Activated T-helper 17 cell treated with anti-CD3 and anti-CD28 coated beads, Interleukin-2, amount 50 U/mL, for 72 hours (primary cell): ENCODE measurements around the gene NHSL2. TPM values are rescaled to one million over a fixed set of nuclear protein-coding genes. Genes with fewer than 3 reads are reported as not detected.

Experiments
- ATAC-seq: fragments of 150-1000 bp; cut with Tn5 transposase; replicated peaks from 2 replicates; pipeline ENCODE4 v1.10.0; 2021; ENCODE audit warnings: mild to moderate bottlenecking, moderate library complexity
- H3K27ac Mint-ChIP-seq: one replicate; pipeline ENCODE4 v1.8.0; 2022; ENCODE audit warnings: mixed read lengths
- H3K27me3 Mint-ChIP-seq: one replicate; pipeline ENCODE4 v1.8.0; 2022; ENCODE audit warnings: mixed read lengths
- H3K36me3 Mint-ChIP-seq: one replicate; pipeline ENCODE4 v1.8.0; 2022; ENCODE audit warnings: low read depth, mild to moderate bottlenecking, mixed read lengths
- H3K4me1 Mint-ChIP-seq: one replicate; pipeline ENCODE4 v1.8.0; 2022; ENCODE audit warnings: mixed read lengths
- H3K4me3 Mint-ChIP-seq: one replicate; pipeline ENCODE4 v1.8.0; 2022; ENCODE audit warnings: mild to moderate bottlenecking, mixed read lengths
- H3K9me3 Mint-ChIP-seq: one replicate; pipeline ENCODE4 v1.8.0; 2022; ENCODE audit warnings: mixed read lengths
- total RNA-seq, 2 donors: library from RNA; stranded (reverse); gene quantifications; one replicate each; pipeline ENCODE4 v1.2.3, GENCODE V29; 2022

Gene NHSL2
- total RNA-seq, 2 donors from 2014 or later: 0.15 to 0.71 TPM

GRCh38 chrX:72126048-72126415, 215.4 kb downstream of the NHSL2 start:
- H3K4me1 Mint-ChIP-seq: peaks cover 16% of the 10 kb centered on the region
- H3K27me3 Mint-ChIP-seq: peaks cover 3% of the 10 kb centered on the region
- no peaks in the 10 kb centered on the region for H3K9me3 Mint-ChIP-seq
- no peaks in the 10 kb centered on the region for H3K36me3 Mint-ChIP-seq
- no peak overlapping the region for H3K27ac Mint-ChIP-seq
- no peak overlapping the region for H3K4me3 Mint-ChIP-seq
- no peak for ATAC-seq

GRCh38 chrX:72126539-72127140, 216.0 kb downstream of the NHSL2 start:
- Mint-ChIP-seq H3K27ac (no peak overlapping the region), H3K9me3 (no peaks in the 10 kb centered on the region), H3K27me3 (peaks cover 3% of the 10 kb centered on the region), H3K4me1 (peaks cover 15% of the 10 kb centered on the region), H3K4me3 (no peak overlapping the region), H3K36me3 (no peaks in the 10 kb centered on the region)
- peak; percentile 82 for ATAC-seq

GRCh38 chrX:72127332-72127731, 216.7 kb downstream of the NHSL2 start:
- Mint-ChIP-seq H3K27me3 (peaks cover 3% of the 10 kb centered on the region), H3K4me1 (peaks cover 15% of the 10 kb centered on the region), H3K9me3 (no peaks in the 10 kb centered on the region), H3K4me3 (no peak overlapping the region), H3K36me3 (no peaks in the 10 kb centered on the region), H3K27ac (no peak overlapping the region)
- no peak for ATAC-seq

- peaks cover 3% of the 10 kb centered on the region for H3K27me3 Mint-ChIP-seq
Measured at GRCh38 chrX:72128183-72128834, 217.7 kb downstream of the NHSL2 start.

GRCh38 chrX:72128881-72129280, 218.2 kb downstream of the NHSL2 start:
- no peak overlapping the region for H3K27ac Mint-ChIP-seq
- H3K4me1 Mint-ChIP-seq: peaks cover 9% of the 10 kb centered on the region
- no peaks in the 10 kb centered on the region for H3K9me3 Mint-ChIP-seq
- no peak for ATAC-seq
- peaks cover 3% of the 10 kb centered on the region for H3K27me3 Mint-ChIP-seq
- no peak overlapping the region for H3K4me3 Mint-ChIP-seq
- no peaks in the 10 kb centered on the region for H3K36me3 Mint-ChIP-seq

More at GRCh38 chrX:72128183-72128834, 217.7 kb downstream of the NHSL2 start:
- Mint-ChIP-seq H3K36me3 (no peaks in the 10 kb centered on the region), H3K27ac (no peak overlapping the region), H3K4me3 (no peak overlapping the region), H3K9me3 (no peaks in the 10 kb centered on the region), H3K4me1 (peaks cover 10% of the 10 kb centered on the region)
- no peak for ATAC-seq

- no peaks in the 10 kb centered on the region for H3K36me3 Mint-ChIP-seq
- no peak overlapping the region for H3K4me3 Mint-ChIP-seq
- H3K9me3 Mint-ChIP-seq: no peaks in the 10 kb centered on the region
- no peak overlapping the region for H3K27ac Mint-ChIP-seq
- peaks cover 8% of the 10 kb centered on the region for H3K4me1 Mint-ChIP-seq
- peaks cover 3% of the 10 kb centered on the region for H3K27me3 Mint-ChIP-seq
- ATAC-seq: no peak
Measured at GRCh38 chrX:72129661-72130060, 219.0 kb downstream of the NHSL2 start.

GRCh38 chrX:72130156-72130761, 219.6 kb downstream of the NHSL2 start:
- peaks cover 3% of the 10 kb centered on the region for H3K27me3 Mint-ChIP-seq
- H3K4me3 Mint-ChIP-seq: peak overlapping the region; percentile 15
- H3K4me1 Mint-ChIP-seq: peaks cover 2% of the 10 kb centered on the region

GRCh38 chrX:72130762-72131250, 220.2 kb downstream of the NHSL2 start:
- Mint-ChIP-seq H3K27ac (no peak overlapping the region), H3K36me3 (no peaks in the 10 kb centered on the region), H3K27me3 (peaks cover 3% of the 10 kb centered on the region), H3K4me3 (peak overlapping the region; percentile 52), H3K9me3 (no peaks in the 10 kb centered on the region), H3K4me1 (no peaks in the 10 kb centered on the region)
- ATAC-seq: no peak

More at GRCh38 chrX:72130156-72130761, 219.6 kb downstream of the NHSL2 start:
- H3K27ac Mint-ChIP-seq: no peak overlapping the region
- no peak for ATAC-seq
- no peaks in the 10 kb centered on the region for H3K36me3 Mint-ChIP-seq
- H3K9me3 Mint-ChIP-seq: no peaks in the 10 kb centered on the region

- Mint-ChIP-seq H3K4me3 (peak within 1 kb of the TSS; percentile 75), H3K27ac (no peak within 1 kb of the TSS), H3K9me3 (no peaks in the 10 kb centered on the region), H3K4me1 (no peaks in the 10 kb centered on the region), H3K36me3 (no peaks in the 10 kb centered on the region), H3K27me3 (peaks cover 3% of the 10 kb centered on the region)
- peak; percentile 80 for ATAC-seq
Measured at GRCh38 chrX:72131317-72132294, 221.0 kb downstream of the NHSL2 start, which contains the start of gene RTL5. Gene RTL5, minus strand, starts transcription at chrX:72131915.

GRCh38 chrX:72132456-72132855, 221.8 kb downstream of the NHSL2 start:
- Mint-ChIP-seq H3K36me3 (no peaks in the 10 kb centered on the region), H3K9me3 (no peaks in the 10 kb centered on the region), H3K27me3 (peaks cover 3% of the 10 kb centered on the region), H3K27ac (no peak overlapping the region), H3K4me1 (no peaks in the 10 kb centered on the region), H3K4me3 (peak overlapping the region; percentile 75)
- ATAC-seq: no peak

- no peak for ATAC-seq
- Mint-ChIP-seq H3K27me3 (peaks cover 3% of the 10 kb centered on the region), H3K36me3 (no peaks in the 10 kb centered on the region), H3K27ac (no peak overlapping the region), H3K4me1 (no peaks in the 10 kb centered on the region), H3K9me3 (no peaks in the 10 kb centered on the region), H3K4me3 (no peak overlapping the region)
Measured at GRCh38 chrX:72133851-72134546, 223.4 kb downstream of the NHSL2 start.

GRCh38 chrX:72137846-72138495, 227.3 kb downstream of the NHSL2 start:
- no peaks in the 10 kb centered on the region for H3K9me3 Mint-ChIP-seq
- no peak overlapping the region for H3K4me3 Mint-ChIP-seq
- H3K36me3 Mint-ChIP-seq: peaks cover 14% of the 10 kb centered on the region
- ATAC-seq: no peak
- no peaks in the 10 kb centered on the region for H3K27me3 Mint-ChIP-seq
- no peak overlapping the region for H3K27ac Mint-ChIP-seq
- H3K4me1 Mint-ChIP-seq: peaks cover 6% of the 10 kb centered on the region

GRCh38 chrX:72139538-72139937, 228.9 kb downstream of the NHSL2 start:
- Mint-ChIP-seq H3K27me3 (no peaks in the 10 kb centered on the region), H3K27ac (no peak overlapping the region)

More at GRCh38 chrX:72139538-72139937, 228.9 kb downstream of the NHSL2 start:
- ATAC-seq: no peak
- H3K4me3 Mint-ChIP-seq: no peak overlapping the region
- H3K4me1 Mint-ChIP-seq: peaks cover 6% of the 10 kb centered on the region
- H3K36me3 Mint-ChIP-seq: peaks cover 14% of the 10 kb centered on the region
- no peaks in the 10 kb centered on the region for H3K9me3 Mint-ChIP-seq
